HepG2 (cell line): ENCODE measurements around the gene PPP1R9B. TPM values are rescaled to one million over a fixed set of nuclear protein-coding genes. Genes with fewer than 3 reads are reported as not detected.

Source experiments
- CTCF ChIP-seq: sonication (generic); formaldehyde crosslinking; IDR thresholded peaks from 2 replicates; pipeline ENCODE4 v1.5.0; 2020; ENCODE audit warnings: mild to moderate bottlenecking, missing genetic modification reagents, moderate library complexity
- DR1 ChIP-seq: sonication (generic); formaldehyde crosslinking; IDR thresholded peaks from 2 replicates; pipeline ENCODE4 v1.8.0; 2021; ENCODE audit warnings: mild to moderate bottlenecking, missing genetic modification reagents, inconsistent platforms
- IRX3 ChIP-seq: sonication (generic); formaldehyde crosslinking; IDR thresholded peaks from 2 replicates; pipeline ENCODE4 v1.8.1; 2023; ENCODE audit warnings: mild to moderate bottlenecking, low read depth, missing genetic modification reagents, borderline replicate concordance
- KDM2A ChIP-seq: sonication (generic); formaldehyde crosslinking; IDR thresholded peaks from 2 replicates; pipeline ENCODE4 v1.4.0; 2020; ENCODE audit warnings: low read depth, missing genetic modification reagents, borderline replicate concordance
- MIER3 ChIP-seq: IDR thresholded peaks from 2 replicates; pipeline ENCODE4 v1.6.1; 2016; ENCODE audit warnings: missing compliant biosample characterization, borderline replicate concordance
- PATZ1 ChIP-seq: sonication (generic); formaldehyde crosslinking; IDR thresholded peaks from 2 replicates; pipeline ENCODE4 v1.4.0; 2020; ENCODE audit warnings: missing genetic modification reagents
- RARA ChIP-seq: IDR thresholded peaks from 2 replicates; pipeline ENCODE4 v1.6.1; 2016; ENCODE audit warnings: missing genetic modification reagents, missing compliant biosample characterization
- RELA ChIP-seq: sonication (generic); formaldehyde crosslinking; IDR thresholded peaks from 2 replicates; pipeline ENCODE4 v1.4.0; 2020; ENCODE audit warnings: missing genetic modification reagents
- SALL1 ChIP-seq: sonication (generic); formaldehyde crosslinking; IDR thresholded peaks from 2 replicates; pipeline ENCODE4 v1.8.0; 2022; ENCODE audit warnings: mild to moderate bottlenecking, missing genetic modification reagents
- TP53 ChIP-seq: sonication (generic); formaldehyde crosslinking; conservative IDR thresholded peaks from 2 replicates; pipeline ENCODE4 v1.4.0; 2020; ENCODE audit warnings: missing genetic modification reagents
- U2AF2 ChIP-seq: fragments of 200-400 bp; formaldehyde crosslinking; IDR thresholded peaks from 2 replicates; pipeline ENCODE4 v1.6.1; 2017; ENCODE audit warnings: low read depth, mild to moderate bottlenecking, low read length
- ZBTB46 ChIP-seq: sonication (generic); formaldehyde crosslinking; IDR thresholded peaks from 2 replicates; pipeline ENCODE4 v1.4.0; 2020; ENCODE audit warnings: mild to moderate bottlenecking, missing genetic modification reagents, borderline replicate concordance
- ZNF274 ChIP-seq: sonication (generic); formaldehyde crosslinking; IDR thresholded peaks from 2 replicates; pipeline ENCODE4 v1.5.1; 2020; ENCODE audit warnings: mild to moderate bottlenecking, missing genetic modification reagents
- ZNF558 ChIP-seq: sonication (generic); formaldehyde crosslinking; IDR thresholded peaks from 2 replicates; pipeline ENCODE4 v1.9.0; 2022; ENCODE audit warnings: mild to moderate bottlenecking, missing genetic modification reagents, borderline replicate concordance
- ZNF768 ChIP-seq: sonication (generic); formaldehyde crosslinking; IDR thresholded peaks from 2 replicates; pipeline ENCODE4 v1.4.0; 2020; ENCODE audit warnings: missing genetic modification reagents
- polyA plus RNA-seq, 8 experiments: library from polyadenylated mRNA; depleted of rRNA in 3 of 8; stranded (reverse) in 7 of 8; unstranded in 1 of 8; fragments of >200 nt; fragmentation: Illumina TruSeq in 4 of 8; extraction: Trizol in 4 of 8; gene quantifications; 2 replicates each; pipeline versions ENCODE4 v1.2.1 to v1.2.3, GENCODE V29; 2011 to 2016; ENCODE audit warnings: low read depth in 4 of 8, missing spikeins in 1 of 8, mixed read lengths in 1 of 8; ENCODE audit not compliant: insufficient read depth in 1 of 8
- total RNA-seq, 5 experiments: library from RNA; depleted of rRNA; stranded (reverse); fragments of >200 nt; fragmentation: Illumina TruSeq; extraction: Trizol; gene quantifications; 2 replicates each; pipeline ENCODE4 v1.2.3, GENCODE V29; 2016; ENCODE audit warnings: low read depth in 1 of 5
- TF ChIP-seq, protein P1 (sequence below): sonication (generic); formaldehyde crosslinking; IDR thresholded peaks from 2 replicates; pipeline ENCODE4 v1.4.0; 2020; ENCODE audit warnings: missing genetic modification reagents
- TF ChIP-seq, protein P2 (sequence below): sonication (generic); formaldehyde crosslinking; IDR thresholded peaks from 2 replicates; pipeline ENCODE4 v1.9.0; 2022; ENCODE audit warnings: missing genetic modification reagents, mild to moderate bottlenecking, borderline replicate concordance
- TF ChIP-seq, protein P3 (sequence below): sonication (generic); formaldehyde crosslinking; IDR thresholded peaks from 2 replicates; pipeline ENCODE4 v1.5.0; 2020; ENCODE audit warnings: mild to moderate bottlenecking, missing genetic modification reagents, borderline replicate concordance

The PPP1R9B gene
- total and polyA plus RNA-seq, 2 of the 13 experiments (the other 11 are each of a cell fraction or from before 2014, with no cell fraction given): 9.4 to 15.8 TPM

DNA sequence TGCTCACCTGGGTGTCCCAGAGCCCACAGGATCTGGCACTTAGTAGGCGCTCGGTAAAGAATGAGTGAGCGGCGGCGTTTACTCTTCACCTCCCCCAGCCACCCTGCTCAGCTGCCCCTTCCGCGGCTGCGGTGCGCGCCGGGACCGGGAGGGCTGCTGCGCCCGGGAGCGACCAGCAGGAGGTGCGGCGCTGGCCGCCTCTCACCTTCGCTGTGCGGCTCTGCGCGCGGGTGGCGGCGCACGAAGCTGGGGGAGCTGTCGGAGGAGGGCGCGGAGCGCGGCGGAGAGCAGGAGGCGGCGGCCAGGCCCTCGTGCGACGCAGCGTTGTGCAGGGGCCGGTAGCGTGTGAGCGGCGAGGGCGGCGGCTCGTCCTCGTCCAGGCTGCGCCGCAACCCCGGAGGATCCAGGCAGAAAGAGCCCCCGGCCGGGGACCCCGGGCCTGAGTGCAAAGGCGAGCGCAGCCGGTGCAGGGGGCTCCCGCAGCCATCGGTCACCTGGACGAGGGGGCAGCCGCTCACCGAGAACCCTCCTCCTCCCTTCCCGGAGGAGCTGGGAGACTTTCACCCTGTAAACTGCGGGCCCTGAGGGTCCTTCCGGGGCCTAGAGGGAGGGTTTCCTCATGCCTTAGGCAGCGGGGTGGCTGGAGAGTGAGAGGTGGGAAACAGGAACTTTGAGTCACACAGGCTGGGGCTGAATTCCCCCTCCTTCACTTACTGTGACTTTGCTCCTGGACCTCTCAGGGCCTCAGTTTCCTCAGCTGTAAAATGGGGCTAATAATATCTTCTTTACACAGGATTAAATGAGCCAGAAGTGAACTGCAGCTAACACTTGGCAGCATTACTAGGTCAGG lies 33.0 kb downstream of the PPP1R9B start (continued):
- TF ChIP-seq DR1 (CRISPR knock-in tag) (0 out of 2 replicates have a peak, but pooled peaks have one; percentile 22), ZNF768 (CRISPR knock-in tag) (peak; percentile 81; the same call in 1 of the 2 replicates), RELA (CRISPR knock-in tag) (peak; percentile 58; the same call in 1 of the 2 replicates), RARA (0 out of 2 replicates have a peak, but pooled peaks have one; percentile 27), ZNF558 (CRISPR knock-in tag) (no peak), PATZ1 (CRISPR knock-in tag) (peak; percentile 77; the same call in 1 of the 2 replicates), IRX3 (CRISPR knock-in tag) (no peak), CTCF (peak; percentile 81), KDM2A (CRISPR knock-in tag) (peak; percentile 71; the same call in 1 of the 2 replicates), U2AF2 (no peak), ZNF274 (CRISPR knock-in tag) (0 out of 2 replicates have a peak, but pooled peaks have one; percentile 50), ZBTB46 (CRISPR knock-in tag) (no peak), SALL1 (CRISPR knock-in tag) (no peak), MIER3 (no peak), TP53 (CRISPR knock-in tag) (no peak)
- TF ChIP-seq, protein P1, sequence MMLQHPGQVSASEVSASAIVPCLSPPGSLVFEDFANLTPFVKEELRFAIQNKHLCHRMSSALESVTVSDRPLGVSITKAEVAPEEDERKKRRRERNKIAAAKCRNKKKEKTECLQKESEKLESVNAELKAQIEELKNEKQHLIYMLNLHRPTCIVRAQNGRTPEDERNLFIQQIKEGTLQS (CRISPR knock-in tag): peak; percentile 36; the same call in 1 of the 2 replicates
- TF ChIP-seq, protein P2, sequence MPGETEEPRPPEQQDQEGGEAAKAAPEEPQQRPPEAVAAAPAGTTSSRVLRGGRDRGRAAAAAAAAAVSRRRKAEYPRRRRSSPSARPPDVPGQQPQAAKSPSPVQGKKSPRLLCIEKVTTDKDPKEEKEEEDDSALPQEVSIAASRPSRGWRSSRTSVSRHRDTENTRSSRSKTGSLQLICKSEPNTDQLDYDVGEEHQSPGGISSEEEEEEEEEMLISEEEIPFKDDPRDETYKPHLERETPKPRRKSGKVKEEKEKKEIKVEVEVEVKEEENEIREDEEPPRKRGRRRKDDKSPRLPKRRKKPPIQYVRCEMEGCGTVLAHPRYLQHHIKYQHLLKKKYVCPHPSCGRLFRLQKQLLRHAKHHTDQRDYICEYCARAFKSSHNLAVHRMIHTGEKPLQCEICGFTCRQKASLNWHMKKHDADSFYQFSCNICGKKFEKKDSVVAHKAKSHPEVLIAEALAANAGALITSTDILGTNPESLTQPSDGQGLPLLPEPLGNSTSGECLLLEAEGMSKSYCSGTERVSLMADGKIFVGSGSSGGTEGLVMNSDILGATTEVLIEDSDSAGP (CRISPR knock-in tag): peak; percentile 63; the same call in 1 of the 2 replicates
- TF ChIP-seq, protein P3, sequence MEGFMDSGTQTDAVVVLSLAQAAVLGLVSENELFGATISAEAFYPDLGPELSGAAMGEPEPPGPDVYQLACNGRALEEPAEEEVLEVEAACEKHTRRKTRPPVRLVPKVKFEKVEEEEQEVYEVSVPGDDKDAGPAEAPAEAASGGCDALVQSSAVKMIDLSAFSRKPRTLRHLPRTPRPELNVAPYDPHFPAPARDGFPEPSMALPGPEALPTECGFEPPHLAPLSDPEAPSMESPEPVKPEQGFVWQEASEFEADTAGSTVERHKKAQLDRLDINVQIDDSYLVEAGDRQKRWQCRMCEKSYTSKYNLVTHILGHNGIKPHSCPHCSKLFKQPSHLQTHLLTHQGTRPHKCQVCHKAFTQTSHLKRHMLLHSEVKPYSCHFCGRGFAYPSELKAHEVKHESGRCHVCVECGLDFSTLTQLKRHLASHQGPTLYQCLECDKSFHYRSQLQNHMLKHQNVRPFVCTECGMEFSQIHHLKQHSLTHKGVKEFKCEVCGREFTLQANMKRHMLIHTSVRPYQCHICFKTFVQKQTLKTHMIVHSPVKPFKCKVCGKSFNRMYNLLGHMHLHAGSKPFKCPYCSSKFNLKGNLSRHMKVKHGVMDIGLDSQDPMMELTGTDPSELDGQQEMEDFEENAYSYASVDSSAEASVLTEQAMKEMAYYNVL (CRISPR knock-in tag): 0 out of 2 replicates have a peak, but pooled peaks have one; percentile 35
